Mononuclear cell (primary cell): ENCODE data around the gene RAPGEF3. TPM values are rescaled to one million over a fixed set of nuclear protein-coding genes. Genes with fewer than 3 reads are reported as not detected.

Experiments used
- H3K27me3 ChIP-seq: 2 replicates; pipeline ENCODE4 v1.6.0; 2011; ENCODE audit warnings: low read length, control low read depth; ENCODE audit not compliant: insufficient read depth
- H3K4me1 ChIP-seq: 2 replicates; pipeline ENCODE4 v1.5.1; 2011; ENCODE audit warnings: mild to moderate bottlenecking, low read length, control low read depth; ENCODE audit not compliant: insufficient read depth
- H3K4me3 ChIP-seq: 2 replicates; pipeline ENCODE4 v1.5.1; 2011; ENCODE audit warnings: mild to moderate bottlenecking, low read length, moderate library complexity
- H3K9me3 ChIP-seq: 2 replicates; pipeline ENCODE4 v1.5.1; 2011; ENCODE audit warnings: low read depth, mild to moderate bottlenecking, control low read depth, low read length
- total RNA-seq: library from RNA; depleted of rRNA; stranded (reverse); fragments of >200 nt; gene quantifications from one replicate; pipeline ENCODE4 v1.2.3, GENCODE V29; 2012

The RAPGEF3 gene
- total RNA-seq, 1 donor, result 0.42 TPM

DNA sequence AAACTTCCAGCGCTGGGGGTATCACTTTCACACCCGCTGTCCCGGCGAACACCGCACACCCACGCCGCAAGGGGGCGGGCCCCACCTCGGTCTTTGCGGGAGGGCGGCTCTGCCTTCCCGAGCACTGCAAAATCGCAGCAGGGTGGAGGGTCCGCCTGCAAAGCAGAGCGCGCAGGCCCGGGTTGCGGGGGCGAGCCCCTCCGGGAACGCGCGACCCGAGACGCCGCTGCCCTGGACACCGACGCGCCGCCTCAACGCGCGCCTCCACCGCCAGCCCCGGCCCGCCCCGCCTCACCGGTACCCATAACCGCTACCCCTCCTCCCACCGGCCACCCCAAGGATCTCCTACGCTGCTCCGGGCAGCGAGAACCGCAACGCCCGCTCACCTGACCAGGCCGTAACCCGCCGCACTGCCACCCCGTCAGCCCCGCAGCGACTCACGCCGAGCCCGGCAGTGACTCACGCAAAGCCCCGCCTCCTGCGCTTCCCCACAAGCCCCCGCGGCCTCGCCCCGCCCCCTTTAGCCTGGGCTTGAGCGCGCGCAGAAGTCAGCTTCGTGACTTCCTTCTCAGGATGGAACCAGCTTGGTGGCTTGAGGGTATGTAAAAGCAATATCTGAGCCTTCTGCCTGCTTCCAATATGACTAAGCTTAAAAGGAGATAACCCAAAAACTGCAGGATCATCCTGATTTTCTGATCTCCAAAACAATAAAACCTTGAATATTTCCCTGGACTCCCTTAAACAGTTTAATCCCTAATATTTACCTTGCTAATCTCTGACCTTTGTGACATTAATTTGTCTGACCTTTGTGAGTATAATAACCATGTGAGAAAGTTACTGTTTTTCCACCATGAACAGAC lies 52.9 kb downstream of the RAPGEF3 start, which contains the start of gene RPAP3:
Gene RPAP3 (minus strand): TSS at position 465 of the 860 bp plus-strand sequence. CDS start 3,190 bp downstream, outside the sequence.
- no peaks in the 10 kb centered on the region for H3K27me3 ChIP-seq
- no peaks in the 10 kb centered on the region for H3K9me3 ChIP-seq
- H3K4me1 ChIP-seq, result peaks cover 63% of the 10 kb centered on the region
- peak within 1 kb of the TSS; percentile 82 for H3K4me3 ChIP-seq

DNA sequence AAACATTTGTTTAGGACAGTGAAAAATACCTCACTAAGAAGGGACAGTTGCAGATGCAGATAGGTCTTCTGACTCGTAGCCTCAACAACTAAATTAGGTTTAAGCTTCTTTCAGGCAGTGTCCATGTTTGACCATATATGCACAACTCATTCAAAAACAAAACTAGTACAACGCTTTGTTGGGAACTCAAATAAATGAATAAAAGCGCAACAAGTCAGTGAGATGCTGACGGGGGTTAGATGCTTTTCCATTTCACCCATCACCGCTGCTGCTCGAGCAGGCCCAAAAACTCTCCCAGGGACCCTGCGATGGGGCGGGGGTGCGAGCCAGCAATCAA lies 53.5 kb downstream of the RAPGEF3 start:
- Histone ChIP-seq H3K27me3 (no peaks in the 10 kb centered on the region), H3K9me3 (no peaks in the 10 kb centered on the region), H3K4me1 (peaks cover 57% of the 10 kb centered on the region), H3K4me3 (peak overlapping the region; percentile 82)

DNA sequence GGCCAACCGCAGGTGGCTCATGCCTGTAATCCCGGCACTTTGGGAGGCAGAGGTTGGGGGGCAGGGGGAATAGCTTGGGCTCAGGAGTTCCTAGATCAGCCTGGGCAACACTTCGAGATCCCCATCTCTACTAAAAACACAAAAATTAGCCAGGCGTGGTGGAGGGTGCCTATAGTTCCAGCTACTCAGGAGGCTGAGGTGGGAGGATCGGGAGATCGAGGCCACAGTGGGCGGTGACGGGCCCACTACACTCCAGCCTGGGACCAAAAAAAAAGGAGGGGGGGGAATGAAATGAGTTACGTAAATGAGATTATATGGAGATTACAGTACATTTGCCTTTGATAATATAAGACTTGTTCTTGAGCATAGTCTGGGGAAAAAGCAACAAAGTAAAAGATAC lies 54.0 kb downstream of the RAPGEF3 start:
- H3K27me3 ChIP-seq, result no peaks in the 10 kb centered on the region
- H3K4me3 ChIP-seq, result peak overlapping the region; percentile 82
- no peaks in the 10 kb centered on the region for H3K9me3 ChIP-seq
- peaks cover 52% of the 10 kb centered on the region for H3K4me1 ChIP-seq

GRCh38 chr12:47700263-47700662 lies 58.4 kb downstream of the RAPGEF3 start:
- H3K4me3 ChIP-seq, result no peak overlapping the region
- H3K4me1 ChIP-seq, result peaks cover 32% of the 10 kb centered on the region
- no peaks in the 10 kb centered on the region for H3K9me3 ChIP-seq
- H3K27me3 ChIP-seq, result no peaks in the 10 kb centered on the region

DNA sequence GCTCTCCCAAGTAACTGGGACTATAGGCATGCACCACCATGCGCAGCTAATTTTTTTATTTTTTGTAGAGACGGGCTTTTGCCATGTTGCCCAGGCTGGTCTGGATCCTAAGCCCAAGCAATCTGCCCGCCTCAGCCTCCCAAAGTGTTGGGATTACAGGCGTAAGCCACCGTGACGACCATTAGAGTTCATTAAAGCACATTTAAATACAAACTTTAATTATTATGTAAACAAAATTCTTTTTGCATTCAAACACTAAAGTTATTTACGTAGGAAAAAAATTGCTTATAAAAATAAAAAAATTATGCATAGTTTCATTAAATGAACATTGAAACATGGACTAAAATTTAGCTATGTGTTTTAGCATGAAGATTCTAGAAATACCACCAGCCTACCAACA lies 60.0 kb downstream of the RAPGEF3 start:
- no peak overlapping the region for H3K4me3 ChIP-seq
- H3K4me1 ChIP-seq, result peaks cover 19% of the 10 kb centered on the region
- no peaks in the 10 kb centered on the region for H3K9me3 ChIP-seq
- H3K27me3 ChIP-seq, result no peaks in the 10 kb centered on the region

DNA sequence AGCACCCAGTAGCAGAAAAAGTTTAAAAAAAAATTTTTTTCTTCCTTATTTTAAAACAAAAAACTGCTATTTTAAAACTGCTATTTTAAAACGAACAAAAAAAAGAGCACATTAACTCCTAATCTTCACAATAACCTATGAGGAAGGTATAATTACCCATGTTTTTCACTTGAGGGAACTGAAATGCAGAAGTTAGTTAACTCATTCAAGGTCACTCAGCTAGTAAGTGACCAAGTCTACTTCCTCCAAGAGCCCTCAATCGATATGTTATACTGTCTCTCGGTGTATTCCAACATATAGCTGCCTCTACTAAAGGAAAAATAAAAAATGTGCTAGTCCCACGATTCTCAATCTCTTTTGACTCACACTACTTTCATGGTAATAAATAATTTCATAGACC lies 60.6 kb downstream of the RAPGEF3 start:
- Histone ChIP-seq H3K27me3 (no peaks in the 10 kb centered on the region), H3K4me3 (no peak overlapping the region), H3K9me3 (no peaks in the 10 kb centered on the region), H3K4me1 (peaks cover 13% of the 10 kb centered on the region)

GRCh38 chr12:47689215-47689614 lies 69.5 kb downstream of the RAPGEF3 start:
- H3K9me3 ChIP-seq, result no peaks in the 10 kb centered on the region
- no peaks in the 10 kb centered on the region for H3K4me1 ChIP-seq
- H3K4me3 ChIP-seq, result no peak overlapping the region
- H3K27me3 ChIP-seq, result no peaks in the 10 kb centered on the region

GRCh38 chr12:47687636-47688035 lies 71.0 kb downstream of the RAPGEF3 start:
- Histone ChIP-seq H3K4me1 (no peaks in the 10 kb centered on the region), H3K9me3 (no peaks in the 10 kb centered on the region), H3K27me3 (no peaks in the 10 kb centered on the region), H3K4me3 (no peak overlapping the region)

- Histone ChIP-seq H3K4me1 (no peaks in the 10 kb centered on the region), H3K27me3 (no peaks in the 10 kb centered on the region), H3K9me3 (no peaks in the 10 kb centered on the region), H3K4me3 (no peak overlapping the region)
Measured at GRCh38 chr12:47686645-47687240, 71.9 kb downstream of the RAPGEF3 start.

Other genes starting within 250 kb of the RAPGEF3 start
- 14.7 TPM for gene RPAP3, start 52.9 kb downstream of the RAPGEF3 start, total RNA-seq
- gene ENDOU, start 33.4 kb downstream of the RAPGEF3 start, total RNA-seq, result not detected
- gene SLC48A1, start 14.4 kb upstream of the RAPGEF3 start, total RNA-seq, result 3.8 TPM
- gene HDAC7, start 61.0 kb upstream of the RAPGEF3 start, total RNA-seq, result 25.4 TPM
- 6.0 TPM for gene VDR, start 146.1 kb upstream of the RAPGEF3 start, total RNA-seq
- 17.3 TPM for gene TMEM106C, start 204.7 kb upstream of the RAPGEF3 start, total RNA-seq
- not detected for gene COL2A1, start 245.6 kb upstream of the RAPGEF3 start, total RNA-seq